ENCODE results near the gene SV2C.

SV2C gene

GRCh38 chr5:76245590-76245989 lies 162.4 kb downstream of the SV2C start:
- no peak overlapping the region for H3K4me2 ChIP-seq (ENCODE audit: low read length)
- no peak overlapping the region for H3K27ac ChIP-seq (ENCODE audit: low read depth, low read length)
- no peaks in the 10 kb centered on the region for H3K36me3 ChIP-seq (ENCODE audit: control insufficient read depth in 1 of 2, insufficient read depth in 2 of 2, low read length in 2 of 2)
- H2AK5ac ChIP-seq (ENCODE audit: low read length): no peak overlapping the region
- no peak overlapping the region for H3K23ac ChIP-seq (ENCODE audit: low read length)
- no peak overlapping the region for H3K14ac ChIP-seq (ENCODE audit: low read length)
- H3K27me3 ChIP-seq (ENCODE audit: insufficient read depth, low read length): no peaks in the 10 kb centered on the region
- H3K9ac ChIP-seq (ENCODE audit: low read length): no peak overlapping the region
- H2BK120ac ChIP-seq (ENCODE audit: insufficient read depth, low read length, poor library complexity): no peak overlapping the region
- no peak overlapping the region for H3K18ac ChIP-seq (ENCODE audit: low read length)
- DNase-seq: no peak
- H3K79me2 ChIP-seq (ENCODE audit: control insufficient read depth, insufficient read depth, low read length, poor library complexity): no peaks in the 10 kb centered on the region
- H4K8ac ChIP-seq (ENCODE audit: low read depth, low read length): no peak overlapping the region
- H4K91ac ChIP-seq (ENCODE audit: low read depth, low read length): no peak overlapping the region
- no peaks in the 10 kb centered on the region for H3K4me1 ChIP-seq (ENCODE audit: control insufficient read depth in 1 of 2, insufficient read depth in 2 of 2, low read length in 2 of 2)
- no peak overlapping the region for H3K4ac ChIP-seq (ENCODE audit: low read depth, low read length)
- H2BK5ac ChIP-seq (ENCODE audit: low read depth, low read length, poor library complexity): no peak overlapping the region
- no peak overlapping the region for H2AFZ ChIP-seq (ENCODE audit: insufficient read depth, low read length, poor library complexity)
- WGBS (ENCODE audit: extremely low coverage, insufficient coverage, insufficient read length): no CpG with 5 or more reads among the region's 3 CpGs
- H3K4me3 ChIP-seq (ENCODE audit: low read depth, low read length): no peak overlapping the region
- H3K9me3 ChIP-seq (ENCODE audit: insufficient read depth, low read depth, low read length): no peaks in the 10 kb centered on the region
- no peak overlapping the region for H4K12ac ChIP-seq (ENCODE audit: low read depth, low read length)
- no peak overlapping the region for H2BK12ac ChIP-seq (ENCODE audit: low read length)
- no peaks in the 10 kb centered on the region for H3K79me1 ChIP-seq (ENCODE audit: low read length)

- DNase-seq: no peak
- Histone ChIP-seq H3K4me1 (ENCODE audit: control insufficient read depth in 1 of 2, insufficient read depth in 2 of 2, low read length in 2 of 2) (no peaks in the 10 kb centered on the region), H3K9ac (ENCODE audit: low read length) (no peak overlapping the region), H3K27me3 (ENCODE audit: insufficient read depth, low read length) (no peaks in the 10 kb centered on the region), H3K79me2 (ENCODE audit: control insufficient read depth, insufficient read depth, low read length, poor library complexity) (no peaks in the 10 kb centered on the region), H3K14ac (ENCODE audit: low read length) (no peak overlapping the region), H3K18ac (ENCODE audit: low read length) (no peak overlapping the region), H2AFZ (ENCODE audit: insufficient read depth, low read length, poor library complexity) (no peak overlapping the region), H3K79me1 (ENCODE audit: low read length) (no peaks in the 10 kb centered on the region), H3K4ac (ENCODE audit: low read depth, low read length) (no peak overlapping the region), H3K36me3 (ENCODE audit: control insufficient read depth in 1 of 2, insufficient read depth in 2 of 2, low read length in 2 of 2) (no peaks in the 10 kb centered on the region), H4K12ac (ENCODE audit: low read depth, low read length) (no peak overlapping the region), H2BK120ac (ENCODE audit: insufficient read depth, low read length, poor library complexity) (no peak overlapping the region), H3K4me2 (ENCODE audit: low read length) (no peak overlapping the region), H4K8ac (ENCODE audit: low read depth, low read length) (no peak overlapping the region), H3K4me3 (ENCODE audit: low read depth, low read length) (no peak overlapping the region), H3K27ac (ENCODE audit: low read depth, low read length) (no peak overlapping the region), H3K23ac (ENCODE audit: low read length) (no peak overlapping the region), H4K91ac (ENCODE audit: low read depth, low read length) (no peak overlapping the region), H2BK5ac (ENCODE audit: low read depth, low read length, poor library complexity) (no peak overlapping the region), H2AK5ac (ENCODE audit: low read length) (no peak overlapping the region), H2BK12ac (ENCODE audit: low read length) (no peak overlapping the region), H3K9me3 (ENCODE audit: insufficient read depth, low read depth, low read length) (no peaks in the 10 kb centered on the region)
- WGBS (ENCODE audit: extremely low coverage, insufficient coverage, insufficient read length): no CpG with 5 or more reads among the region's 7 CpGs
Observed at GRCh38 chr5:76249621-76250020, 166.4 kb downstream of the SV2C start.

- H4K12ac ChIP-seq (ENCODE audit: low read depth, low read length): no peak overlapping the region
- no peak overlapping the region for H3K4me2 ChIP-seq (ENCODE audit: low read length)
- no peak overlapping the region for H3K27ac ChIP-seq (ENCODE audit: low read depth, low read length)
- no peaks in the 10 kb centered on the region for H3K27me3 ChIP-seq (ENCODE audit: insufficient read depth, low read length)
- H2BK12ac ChIP-seq (ENCODE audit: low read length): no peak overlapping the region
- no peaks in the 10 kb centered on the region for H3K4me1 ChIP-seq (ENCODE audit: control insufficient read depth in 1 of 2, insufficient read depth in 2 of 2, low read length in 2 of 2)
- DNase-seq: no peak
- H2AK5ac ChIP-seq (ENCODE audit: low read length): no peak overlapping the region
- H3K18ac ChIP-seq (ENCODE audit: low read length): no peak overlapping the region
- no peaks in the 10 kb centered on the region for H3K9me3 ChIP-seq (ENCODE audit: insufficient read depth, low read depth, low read length)
- H3K79me1 ChIP-seq (ENCODE audit: low read length): no peaks in the 10 kb centered on the region
- no peak overlapping the region for H3K4ac ChIP-seq (ENCODE audit: low read depth, low read length)
- H4K91ac ChIP-seq (ENCODE audit: low read depth, low read length): no peak overlapping the region
- WGBS (ENCODE audit: extremely low coverage, insufficient coverage, insufficient read length): no CpG with 5 or more reads among the region's 5 CpGs
- H3K14ac ChIP-seq (ENCODE audit: low read length): no peak overlapping the region
- H4K8ac ChIP-seq (ENCODE audit: low read depth, low read length): no peak overlapping the region
- no peak overlapping the region for H3K23ac ChIP-seq (ENCODE audit: low read length)
- no peak overlapping the region for H2BK120ac ChIP-seq (ENCODE audit: insufficient read depth, low read length, poor library complexity)
- H3K36me3 ChIP-seq (ENCODE audit: control insufficient read depth in 1 of 2, insufficient read depth in 2 of 2, low read length in 2 of 2): no peaks in the 10 kb centered on the region
- no peaks in the 10 kb centered on the region for H3K79me2 ChIP-seq (ENCODE audit: control insufficient read depth, insufficient read depth, low read length, poor library complexity)
- H2BK5ac ChIP-seq (ENCODE audit: low read depth, low read length, poor library complexity): no peak overlapping the region
- no peak overlapping the region for H3K4me3 ChIP-seq (ENCODE audit: low read depth, low read length)
- no peak overlapping the region for H3K9ac ChIP-seq (ENCODE audit: low read length)
- H2AFZ ChIP-seq (ENCODE audit: insufficient read depth, low read length, poor library complexity): no peak overlapping the region
Observed at GRCh38 chr5:76250463-76250862, 167.3 kb downstream of the SV2C start.

GRCh38 chr5:76251656-76252055 lies 168.5 kb downstream of the SV2C start:
- H3K14ac ChIP-seq (ENCODE audit: low read length): no peak overlapping the region
- H2AK5ac ChIP-seq (ENCODE audit: low read length): no peak overlapping the region
- no peak overlapping the region for H2BK5ac ChIP-seq (ENCODE audit: low read depth, low read length, poor library complexity)
- no peak overlapping the region for H3K9ac ChIP-seq (ENCODE audit: low read length)
- no peak overlapping the region for H3K4me3 ChIP-seq (ENCODE audit: low read depth, low read length)
- no peak for DNase-seq
- H2AFZ ChIP-seq (ENCODE audit: insufficient read depth, low read length, poor library complexity): no peak overlapping the region
- no peak overlapping the region for H3K4me2 ChIP-seq (ENCODE audit: low read length)
- H3K27ac ChIP-seq (ENCODE audit: low read depth, low read length): no peak overlapping the region
- no peaks in the 10 kb centered on the region for H3K27me3 ChIP-seq (ENCODE audit: insufficient read depth, low read length)
- no peak overlapping the region for H4K8ac ChIP-seq (ENCODE audit: low read depth, low read length)
- no peak overlapping the region for H4K12ac ChIP-seq (ENCODE audit: low read depth, low read length)
- H3K4me1 ChIP-seq (ENCODE audit: control insufficient read depth in 1 of 2, insufficient read depth in 2 of 2, low read length in 2 of 2): peaks cover 0 to 2% of the 10 kb centered on the region in 2 experiments
- no peak overlapping the region for H3K18ac ChIP-seq (ENCODE audit: low read length)
- no CpG with 5 or more reads among the region's 2 CpGs for WGBS (ENCODE audit: extremely low coverage, insufficient coverage, insufficient read length)
- no peaks in the 10 kb centered on the region for H3K36me3 ChIP-seq (ENCODE audit: control insufficient read depth in 1 of 2, insufficient read depth in 2 of 2, low read length in 2 of 2)
- no peak overlapping the region for H2BK120ac ChIP-seq (ENCODE audit: insufficient read depth, low read length, poor library complexity)
- H3K79me1 ChIP-seq (ENCODE audit: low read length): no peaks in the 10 kb centered on the region
- no peaks in the 10 kb centered on the region for H3K9me3 ChIP-seq (ENCODE audit: insufficient read depth, low read depth, low read length)
- H3K23ac ChIP-seq (ENCODE audit: low read length): no peak overlapping the region
- no peaks in the 10 kb centered on the region for H3K79me2 ChIP-seq (ENCODE audit: control insufficient read depth, insufficient read depth, low read length, poor library complexity)
- H3K4ac ChIP-seq (ENCODE audit: low read depth, low read length): no peak overlapping the region
- no peak overlapping the region for H2BK12ac ChIP-seq (ENCODE audit: low read length)
- no peak overlapping the region for H4K91ac ChIP-seq (ENCODE audit: low read depth, low read length)
